ENCODE data around the gene TUBE1. TPM values are rescaled to one million over a fixed set of nuclear protein-coding genes. Genes with fewer than 3 reads are reported as not detected.

Gene TUBE1
- total and polyA plus RNA-seq, 10 of the 15 experiments (the other 5 are each of a cell fraction or from before 2014, with no cell fraction given), result 6.3 to 25.2 (median 13.6) TPM

DNA sequence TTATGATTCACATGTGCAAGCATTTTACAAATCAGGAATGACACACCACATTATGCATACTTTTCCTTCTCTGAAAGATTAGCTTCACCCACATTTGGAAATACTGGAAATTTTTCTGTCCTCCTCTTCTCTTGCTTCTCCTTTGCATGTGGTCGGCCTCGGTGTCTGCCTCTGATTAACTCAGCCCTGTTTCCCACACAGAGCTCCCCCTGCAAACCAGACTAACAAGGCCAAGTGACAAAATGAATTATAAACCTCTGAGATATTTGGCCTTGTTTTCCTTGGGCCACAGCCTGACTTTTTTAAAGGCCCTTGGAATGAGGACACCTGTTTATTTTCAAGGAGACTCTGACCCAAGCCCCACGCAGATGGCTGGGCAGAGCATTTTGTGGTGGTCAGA lies 42.4 kb downstream of the TUBE1 start:
- intact Hi-C loops (cut with micrococcal nuclease; ENCODE audit: unreplicated experiment) (loop anchor here (5.0 kb wide), 4 partner anchors 268 to 678 kb away; no protein-coding TSS in a partner anchor), in situ Hi-C loops (cut with MboI) (loop anchor here (5.0 kb wide), 1 partner anchor 793 kb away; no protein-coding TSS in a partner anchor)
- H3K9me3 ChIP-seq (replicated peaks; ENCODE audit: control insufficient read depth, insufficient read depth, low read length), result no peaks in the 10 kb centered on the region
- no TSS peak for BruUV-seq (replicated peaks)
- no peak overlapping the region for H3K9ac ChIP-seq (ENCODE audit: control insufficient read depth, insufficient read depth, low read length)
- no peaks in the 10 kb centered on the region for H3K4me1 ChIP-seq (ENCODE audit: control insufficient read depth, insufficient read depth, low read length)
- no peaks in the 10 kb centered on the region for H4K20me1 ChIP-seq (ENCODE audit: control insufficient read depth, insufficient read depth)
- no peak overlapping the region for H3K4me2 ChIP-seq (ENCODE audit: control insufficient read depth, insufficient read depth)
- no peaks in the 10 kb centered on the region for H3K79me2 ChIP-seq (ENCODE audit: control insufficient read depth, insufficient read depth, low read length)
- SMC1A ChIA-PET (ENCODE audit: uncharacterized antibody, unreplicated experiment), result interaction anchor here (0.7 to 5.3 kb wide), 6 partner anchors 24 to 786 kb away, joined by 3 to 54 read pairs (median 5); a partner anchor contains a TSS
- no peak for FAIRE-seq
- H3K36me3 ChIP-seq (ENCODE audit: control insufficient read depth in 2 of 2, insufficient read depth in 2 of 2, low read length in 1 of 2), result no peaks in the 10 kb centered on the region
- H3K27ac ChIP-seq (ENCODE audit: control insufficient read depth, insufficient read depth), result no peak overlapping the region
- POLR2A ChIA-PET, result no interaction called here
- no peak for TF ChIP-seq NFXL1 (IDR thresholded peaks at IDR 0.05; ENCODE audit: borderline replicate concordance)
- TF ChIP-seq MYB (IDR thresholded peaks at IDR 0.05; ENCODE audit: borderline replicate concordance, low read depth, low read length), result no peak
- no peak for TF ChIP-seq RB1 (IDR thresholded peaks at IDR 0.05; ENCODE audit: borderline replicate concordance)
- no peak for TF ChIP-seq ZNF274 (IDR thresholded peaks at IDR 0.05; ENCODE audit: insufficient read depth, insufficient read length)
- TF ChIP-seq, protein P1, sequence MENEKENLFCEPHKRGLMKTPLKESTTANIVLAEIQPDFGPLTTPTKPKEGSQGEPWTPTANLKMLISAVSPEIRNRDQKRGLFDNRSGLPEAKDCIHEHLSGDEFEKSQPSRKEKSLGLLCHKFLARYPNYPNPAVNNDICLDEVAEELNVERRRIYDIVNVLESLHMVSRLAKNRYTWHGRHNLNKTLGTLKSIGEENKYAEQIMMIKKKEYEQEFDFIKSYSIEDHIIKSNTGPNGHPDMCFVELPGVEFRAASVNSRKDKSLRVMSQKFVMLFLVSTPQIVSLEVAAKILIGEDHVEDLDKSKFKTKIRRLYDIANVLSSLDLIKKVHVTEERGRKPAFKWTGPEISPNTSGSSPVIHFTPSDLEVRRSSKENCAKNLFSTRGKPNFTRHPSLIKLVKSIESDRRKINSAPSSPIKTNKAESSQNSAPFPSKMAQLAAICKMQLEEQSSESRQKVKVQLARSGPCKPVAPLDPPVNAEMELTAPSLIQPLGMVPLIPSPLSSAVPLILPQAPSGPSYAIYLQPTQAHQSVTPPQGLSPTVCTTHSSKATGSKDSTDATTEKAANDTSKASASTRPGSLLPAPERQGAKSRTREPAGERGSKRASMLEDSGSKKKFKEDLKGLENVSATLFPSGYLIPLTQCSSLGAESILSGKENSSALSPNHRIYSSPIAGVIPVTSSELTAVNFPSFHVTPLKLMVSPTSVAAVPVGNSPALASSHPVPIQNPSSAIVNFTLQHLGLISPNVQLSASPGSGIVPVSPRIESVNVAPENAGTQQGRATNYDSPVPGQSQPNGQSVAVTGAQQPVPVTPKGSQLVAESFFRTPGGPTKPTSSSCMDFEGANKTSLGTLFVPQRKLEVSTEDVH (IDR thresholded peaks at IDR 0.05; ENCODE audit: low read depth, partially characterized antibody), result no peak
- no peak for TF ChIP-seq SRF (IDR thresholded peaks at IDR 0.05; ENCODE audit: low read depth in 2 of 2, low read length in 2 of 2)
- TF ChIP-seq HCFC1 (IDR thresholded peaks at IDR 0.05; ENCODE audit: low read length), result no peak
- TF ChIP-seq SUPT20H (IDR thresholded peaks at IDR 0.05; ENCODE audit: borderline replicate concordance, control insufficient read depth, low read depth, low read length), result no peak
- TF ChIP-seq POU2F2 (IDR thresholded peaks at IDR 0.05; ENCODE audit: borderline replicate concordance, low read depth, low read length), result no peak
- TF ChIP-seq BMI1 (IDR thresholded peaks at IDR 0.05; ENCODE audit: borderline replicate concordance), result no peak
- no peak for TF ChIP-seq POLR2AphosphoS5 (IDR thresholded peaks at IDR 0.05; ENCODE audit: low read length)
- TF ChIP-seq ZNF24 (IDR thresholded peaks at IDR 0.05), result no peak
- TF ChIP-seq ZNF384 (IDR thresholded peaks at IDR 0.05; ENCODE audit: borderline replicate concordance, low read depth, low read length), result no peak
- no peak for TF ChIP-seq ZBTB11 (CRISPR knock-in tag; IDR thresholded peaks at IDR 0.05)
- TF ChIP-seq MEF2B (IDR thresholded peaks at IDR 0.05; ENCODE audit: partially characterized antibody, poor library complexity, severe bottlenecking), result no peak
- TF ChIP-seq POLR2A (IDR thresholded peaks at IDR 0.05; ENCODE audit: low read depth, low read length), result no peak
- TF ChIP-seq SMAD1 (IDR thresholded peaks at IDR 0.05; ENCODE audit: low read depth, partially characterized antibody), result no peak
- TF ChIP-seq TARDBP (IDR thresholded peaks at IDR 0.05; ENCODE audit: borderline replicate concordance), result no peak
- TF ChIP-seq YY1 (IDR thresholded peaks at IDR 0.05; ENCODE audit: low read depth, low read length), result no peak
- no peak for TF ChIP-seq TCF3 (IDR thresholded peaks at IDR 0.05; ENCODE audit: borderline replicate concordance, insufficient read depth, low read depth, low read length)
- CTCF ChIA-PET, result interaction anchor here (0.6 to 9.4 kb wide), 13 partner anchors 16 to 786 kb away, joined by 3 to 96 read pairs (median 4); a partner anchor contains a TSS
- RAD21 ChIA-PET (ENCODE audit: unreplicated experiment), result interaction anchor here (0.9 to 1.0 kb wide), 2 partner anchors 335 to 786 kb away, joined by 4 to 6 read pairs; a partner anchor contains a TSS
- 21% methylated on average over 3 of the region's 3 CpGs for WGBS (ENCODE audit: insufficient coverage, insufficient replicate concordance, low lambda C conversion rate, missing lambda C conversion rate)
- no peaks in the 10 kb centered on the region for H3K27me3 ChIP-seq (replicated peaks in 1 of 2; ENCODE audit: control insufficient read depth in 2 of 2, insufficient read depth in 2 of 2, low read length in 1 of 2)
- ATAC-seq, result no peak
- no peak overlapping the region for H2AFZ ChIP-seq (ENCODE audit: control insufficient read depth, low read depth, low read length)
- H3K4me3 ChIP-seq, result no peak overlapping the region
- no peak for DNase-seq (ENCODE audit: low read depth, low spot score)

Measured in GM12878 (cell line).